Measurements from ENCODE around the gene BIVM.

BIVM gene

DNA sequence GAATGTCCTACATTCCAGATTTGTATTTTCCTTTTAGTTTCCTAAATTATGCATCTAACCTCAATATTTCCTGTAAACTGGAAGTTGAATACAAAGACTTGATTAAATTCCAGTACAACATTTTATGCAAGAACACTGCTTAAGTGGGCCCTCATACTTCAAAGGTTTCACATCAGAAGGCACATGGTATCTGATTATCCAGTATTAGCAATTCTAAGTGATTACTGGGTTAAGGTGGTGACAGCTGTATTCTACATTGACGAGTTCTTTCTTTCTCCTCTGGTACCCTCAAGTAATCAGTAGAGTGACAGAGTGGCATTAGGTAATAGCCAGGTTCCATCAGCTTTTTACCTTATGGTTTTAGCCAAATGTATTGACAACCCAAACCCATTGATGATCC is 18.3 kb downstream of the BIVM start:
- DNase-seq (ENCODE audit: low read depth): no peak
- no peak for TF ChIP-seq CTCF (conservative IDR thresholded peaks at IDR 0.05; ENCODE audit: low read depth, low read length)

GRCh38 chr13:102817907-102818306 is 19.0 kb downstream of the BIVM start:
- peak; percentile 90 for DNase-seq (ENCODE audit: low read depth)
- TF ChIP-seq CTCF (conservative IDR thresholded peaks at IDR 0.05; ENCODE audit: low read depth, low read length): no peak
- no peak overlapping the region for H3K4me3 ChIP-seq (ENCODE audit: low read length)

More for the DNA sequence above, 18.3 kb downstream of the BIVM start:
- H3K4me3 ChIP-seq (ENCODE audit: low read length): no peak overlapping the region

DNA sequence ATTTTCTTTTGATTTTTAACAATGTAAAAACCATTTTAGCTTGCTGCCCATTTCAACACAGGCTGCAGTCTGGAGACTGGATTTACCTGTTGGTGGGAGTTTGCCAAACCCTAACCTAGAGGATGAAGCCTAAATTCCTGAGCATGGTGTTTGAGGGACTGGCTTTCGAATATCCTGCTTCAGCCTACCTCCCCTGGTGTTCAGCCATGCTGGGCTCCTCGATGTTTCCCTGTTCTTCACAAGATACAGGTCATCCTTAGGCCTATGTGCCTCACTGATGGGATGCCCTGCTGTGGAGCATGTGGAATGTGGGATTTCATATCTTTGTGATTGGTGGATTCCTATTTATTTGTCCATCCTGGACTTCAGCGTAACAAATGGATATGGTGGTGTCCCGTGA is 26.5 kb downstream of the BIVM start:
- no peak overlapping the region for H3K4me3 ChIP-seq (ENCODE audit: low read length)
- TF ChIP-seq CTCF (conservative IDR thresholded peaks at IDR 0.05; ENCODE audit: low read depth, low read length): no peak
- DNase-seq (ENCODE audit: low read depth): no peak

- TF ChIP-seq CTCF (conservative IDR thresholded peaks at IDR 0.05; ENCODE audit: low read depth, low read length): no peak
- DNase-seq (ENCODE audit: low read depth): peak; percentile 93
- peak overlapping the region; percentile 28 for H3K4me3 ChIP-seq (ENCODE audit: low read length)
Observed at GRCh38 chr13:102825921-102826706, 27.2 kb downstream of the BIVM start.

- DNase-seq (ENCODE audit: low read depth): no peak
- TF ChIP-seq CTCF (conservative IDR thresholded peaks at IDR 0.05; ENCODE audit: low read depth, low read length): no peak
- H3K4me3 ChIP-seq (ENCODE audit: low read length): no peak overlapping the region
Observed at GRCh38 chr13:102830646-102831045, 31.7 kb downstream of the BIVM start.

GRCh38 chr13:102836471-102836870 is 37.6 kb downstream of the BIVM start:
- no peak for TF ChIP-seq CTCF (conservative IDR thresholded peaks at IDR 0.05; ENCODE audit: low read depth, low read length)
- no peak overlapping the region for H3K4me3 ChIP-seq (ENCODE audit: low read length)
- no peak for DNase-seq (ENCODE audit: low read depth)

- no peak for DNase-seq (ENCODE audit: low read depth)
- H3K4me3 ChIP-seq (ENCODE audit: low read length): no peak overlapping the region
- no peak for TF ChIP-seq CTCF (conservative IDR thresholded peaks at IDR 0.05; ENCODE audit: low read depth, low read length)
Observed at GRCh38 chr13:102838273-102838672, 39.4 kb downstream of the BIVM start.
